ENCODE results near the gene TMC3.
"Not testable (repeated sequence)": the region's sequence is repeated elsewhere in the genome, so short reads cannot be mapped to it uniquely, and the experiment has no call there.

The TMC3 gene

GRCh38 chr15:81341351-81341750 is 32.7 kb downstream of the TMC3 start:
- no peak for DNase-seq

- DNase-seq: no peak
Observed at GRCh38 chr15:81339851-81340250, 34.2 kb downstream of the TMC3 start.

GRCh38 chr15:81339321-81339720 is 34.7 kb downstream of the TMC3 start:
- no peak for DNase-seq

- DNase-seq: no peak
Observed at GRCh38 chr15:81338170-81339007, 35.6 kb downstream of the TMC3 start.

- DNase-seq: no peak
Observed at GRCh38 chr15:81337713-81338157, 36.3 kb downstream of the TMC3 start.

GRCh38 chr15:81337241-81337640 is 36.8 kb downstream of the TMC3 start:
- no peak for DNase-seq

- peak; percentile 32 to 35 for DNase-seq
Observed at GRCh38 chr15:81336568-81336967, 37.4 kb downstream of the TMC3 start.

GRCh38 chr15:81335631-81336030 is 38.4 kb downstream of the TMC3 start:
- DNase-seq: no peak

- DNase-seq: no peak
Observed at GRCh38 chr15:81334768-81335435, 39.1 kb downstream of the TMC3 start.

GRCh38 chr15:81333363-81333762 is 40.6 kb downstream of the TMC3 start:
- no peak for DNase-seq

- DNase-seq: no peak
Observed at GRCh38 chr15:81332326-81332725, 41.7 kb downstream of the TMC3 start.

GRCh38 chr15:81331600-81331999 is 42.4 kb downstream of the TMC3 start:
- DNase-seq: no peak

- not testable (repeated sequence) for DNase-seq
Observed at GRCh38 chr15:81331141-81331540, 42.9 kb downstream of the TMC3 start.

- DNase-seq: no peak
Observed at GRCh38 chr15:81330366-81331090, 43.5 kb downstream of the TMC3 start.

- DNase-seq: no peak
Observed at GRCh38 chr15:81329446-81329845, 44.6 kb downstream of the TMC3 start.

- no peak for DNase-seq
Observed at GRCh38 chr15:81327516-81327915, 46.5 kb downstream of the TMC3 start.

GRCh38 chr15:81326466-81327212 is 47.4 kb downstream of the TMC3 start:
- no peak for DNase-seq

- DNase-seq: peak; percentile 95
Observed at GRCh38 chr15:81323944-81324881, 49.8 kb downstream of the TMC3 start, which contains the start of gene STARD5. TSS of gene STARD5 (minus strand) at chr15:81324141. CDS start at chr15:81324099, 42 bp downstream.

- no peak for DNase-seq
Observed at GRCh38 chr15:81323559-81323943, 50.5 kb downstream of the TMC3 start.

- no peak for DNase-seq
Observed at GRCh38 chr15:81322676-81323253, 51.2 kb downstream of the TMC3 start.

- no peak for DNase-seq
Observed at GRCh38 chr15:81321667-81322066, 52.3 kb downstream of the TMC3 start.

Data from activated CD4-positive, alpha-beta T cell treated with anti-CD3 and anti-CD28 coated beads, Interleukin-2, amount 50 U/mL, for 4 hours (primary cell).